GM19351 (cell line): ENCODE results near the gene NELFA.

Experiments
- ATAC-seq: cut with Tn5 transposase; IDR thresholded peaks from one replicate; pipeline ENCODE4 v1.9.1; 2021; ENCODE audit warnings: mild to moderate bottlenecking, moderate library complexity; ENCODE audit not compliant: unreplicated experiment

Gene NELFA

DNA sequence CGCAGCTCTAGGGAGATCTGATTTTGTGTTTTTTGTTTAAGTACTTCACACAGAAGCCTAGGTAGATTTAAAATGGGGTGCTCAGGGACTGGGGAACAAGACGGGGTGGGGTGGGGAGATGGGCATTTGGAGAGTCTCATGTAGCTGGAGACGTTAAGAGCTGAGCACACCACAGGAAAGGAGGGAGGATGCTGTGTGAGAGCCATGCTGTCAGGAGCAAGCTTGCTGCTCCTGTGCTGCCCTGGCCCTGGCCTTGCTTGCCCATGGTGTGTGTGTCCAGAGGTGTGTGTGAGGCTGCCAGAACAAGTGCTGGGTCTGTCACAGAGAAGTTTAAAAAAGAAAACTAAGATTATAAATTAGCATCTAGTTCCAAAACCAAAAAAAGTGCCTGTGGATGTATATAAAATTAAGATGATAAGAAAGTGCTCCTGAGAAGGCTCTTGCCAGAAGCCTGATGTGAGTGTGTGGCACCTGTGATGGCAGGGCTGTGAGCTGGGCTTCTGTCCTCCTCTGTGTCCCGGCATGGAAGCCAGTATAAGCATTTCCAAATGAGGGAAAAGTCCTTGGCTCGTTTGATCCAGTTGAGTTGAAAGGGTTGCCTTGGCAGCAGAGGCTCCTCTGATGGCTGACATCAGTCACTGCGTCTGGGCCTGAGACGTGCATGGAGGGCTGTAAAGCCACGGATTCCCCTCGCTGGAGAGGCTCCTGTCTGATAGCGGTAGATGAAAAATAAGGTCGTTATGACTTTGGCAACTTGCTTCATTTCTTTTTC, 63.5 kb downstream of the NELFA start:
- ATAC-seq: no peak

- no peak for ATAC-seq
Observed at GRCh38 chr4:1943928-1944327, 64.8 kb downstream of the NELFA start.

DNA sequence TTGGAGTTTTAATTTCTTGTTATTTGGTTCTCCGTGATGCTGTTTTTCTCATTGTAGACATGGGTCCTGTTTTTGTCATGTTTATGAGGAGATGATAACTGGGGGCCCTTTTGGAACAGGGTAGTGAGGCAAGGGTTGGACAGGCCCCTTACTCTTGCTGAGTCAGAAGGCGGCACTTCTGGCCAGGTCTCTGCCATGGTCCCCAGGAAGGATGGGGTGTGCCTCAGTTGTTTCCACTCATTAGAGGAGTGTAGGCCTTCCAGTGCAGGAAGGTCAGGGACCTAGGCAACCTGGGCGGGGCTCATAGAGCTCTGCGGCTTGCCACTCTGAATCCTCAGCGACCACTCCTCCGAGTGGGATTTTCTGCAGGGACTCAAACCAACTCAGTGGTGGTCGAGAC, 68.2 kb downstream of the NELFA start:
- no peak for ATAC-seq

DNA sequence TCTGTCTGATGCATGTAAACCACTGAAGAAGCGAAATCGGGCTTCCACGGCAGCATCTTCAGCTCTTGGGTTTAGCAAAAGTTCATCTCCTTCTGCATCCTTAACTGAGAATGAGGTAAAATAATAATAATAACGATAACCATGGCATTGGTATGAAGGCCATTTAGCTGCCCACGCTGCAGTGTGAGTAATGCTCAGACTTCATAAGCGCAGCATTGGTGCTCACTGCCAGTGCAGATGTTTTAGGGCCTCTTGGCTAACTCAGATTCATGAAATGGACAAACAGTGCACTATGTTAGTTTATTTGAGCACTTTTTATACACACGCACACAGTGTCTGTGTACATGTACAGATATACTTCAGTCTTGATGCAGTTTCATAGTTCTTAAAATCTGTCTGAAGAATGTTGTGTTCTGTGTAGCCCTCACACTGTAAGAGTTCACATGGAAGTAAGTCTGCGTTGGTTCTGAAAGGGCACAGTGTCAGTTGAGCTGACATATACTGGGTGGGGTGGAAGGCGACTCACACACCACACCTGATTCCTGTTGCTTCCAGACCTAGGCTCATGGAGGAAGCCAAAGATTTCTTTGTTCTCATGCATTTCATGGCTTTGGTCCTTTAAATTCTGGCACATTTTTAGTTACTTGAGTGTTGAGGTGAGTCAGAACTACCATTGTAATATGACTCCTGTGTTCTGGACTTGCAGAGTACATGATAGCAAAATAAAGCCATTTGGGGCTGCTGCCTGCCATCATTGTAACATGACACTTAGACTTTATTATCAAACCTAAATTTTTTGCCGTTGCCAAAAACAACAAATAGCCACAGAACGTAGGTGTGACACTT, 68.9 kb downstream of the NELFA start:
- no peak for ATAC-seq

DNA sequence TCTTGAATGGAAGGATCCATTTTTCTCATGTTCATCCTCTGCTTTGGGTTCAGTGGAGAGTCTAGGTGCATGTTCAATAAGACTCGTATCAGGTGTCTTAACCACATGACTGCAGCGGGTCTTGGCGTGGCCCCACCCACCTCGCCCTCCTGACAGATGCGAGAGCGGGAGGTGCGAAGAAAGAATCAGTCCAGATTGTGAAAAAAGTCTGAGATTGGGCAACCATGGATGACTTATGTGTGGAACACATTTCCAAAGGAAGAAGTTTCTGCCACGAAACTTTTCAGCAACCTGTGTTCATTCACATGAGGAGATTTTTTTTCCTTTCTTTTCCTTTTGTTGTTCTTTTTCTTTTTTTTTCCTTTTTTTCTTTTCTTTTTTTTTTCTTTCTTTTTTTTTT, 70.7 kb downstream of the NELFA start:
- no peak for ATAC-seq

GRCh38 chr4:1937550-1937949, 71.2 kb downstream of the NELFA start:
- ATAC-seq: no peak

DNA sequence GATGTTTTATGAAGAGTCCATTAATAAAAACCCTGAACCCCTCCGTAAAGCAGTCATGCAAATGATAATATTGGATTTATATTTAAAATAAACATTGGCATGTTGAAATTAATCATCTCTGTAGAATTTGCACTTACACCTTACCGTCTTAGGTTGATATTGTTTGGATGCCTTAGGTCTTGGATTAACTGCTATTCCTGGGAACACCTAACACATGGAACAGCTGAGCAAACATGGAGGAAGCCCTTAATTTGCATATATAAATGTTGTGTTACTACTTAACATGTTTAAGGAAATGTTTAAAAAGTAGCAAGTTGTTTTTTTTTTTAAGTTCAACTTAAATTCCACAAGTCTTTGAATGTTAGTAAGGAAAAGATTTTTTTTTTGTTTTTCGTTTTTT, 75.1 kb downstream of the NELFA start:
- ATAC-seq: no peak

GRCh38 chr4:1932736-1933135, 76.0 kb downstream of the NELFA start:
- no peak for ATAC-seq
